K562 (cell line): ENCODE data around the gene ZFAND2A. TPM values are rescaled to one million over a fixed set of nuclear protein-coding genes. Genes with fewer than 3 reads are reported as not detected.

Source experiments
- ATAC-seq: fragments of 200-7000 bp; cut with Tn5 transposase; 3 replicates; pipeline ENCODE4 v1.9.1; 2020; ENCODE audit warnings: moderate library complexity
- BruUV-seq: library from RNA; stranded (reverse); fragments of 400-500 nt; replicated peaks from 2 replicates; lab custom pipeline; 2021; lab: Mats Ljungman, UMichigan
- CTCF ChIA-PET: fragments of 300-600 bp; formaldehyde crosslinking; extraction: SDS; loops from one replicate; lab custom pipeline; 2021; ENCODE audit warnings: low intra/inter-chr PET ratio; lab: Yijun Ruan, JAX
- POLR2A ChIA-PET: fragments of 300-600, 350-650 bp; sonication (Branson Sonifier 250); formaldehyde crosslinking; extraction: SDS; loops from one replicate; lab custom pipeline; 2021; ENCODE audit warnings: antibody characterized with exemption, inconsistent platforms; lab: Yijun Ruan, JAX
- DNase-seq, 4 experiments: peaks; one replicate each; pipeline versions ENCODE4 v3.0.0 to v3.0.0-alpha.2; 2011 to 2018; ENCODE audit warnings: low spot score in 3 of 4, mixed read lengths in 3 of 4; ENCODE audit errors: extremely low read depth in 1 of 4
- FAIRE-seq: peaks from 2 replicates; lab custom pipeline; 2011; peaks lifted over from hg19 to GRCh38; lab: Jason Lieb, UNC
- H2AFZ ChIP-seq: 2 replicates; pipeline ENCODE4 v1.6.0; 2011; ENCODE audit warnings: low read depth, low read length, control low read depth, inconsistent platforms
- H3K27ac ChIP-seq: fragments of 200-600 bp; 3 replicates; pipeline ENCODE4 v1.8.0; 2011; ENCODE audit warnings: low read depth, mild to moderate bottlenecking, control low read depth, inconsistent platforms, low read length, moderate library complexity, mixed read lengths; ENCODE audit errors: extremely low read depth
- H3K27me3 ChIP-seq, 2 experiments: fragments of 300-600 bp in 1 of 2; 2 replicates in 1 of 2; 3 replicates in 1 of 2; pipeline versions ENCODE4 v1.6.0 to v1.8.0; 2011; ENCODE audit warnings: inconsistent platforms in 2 of 2, low read length in 2 of 2, mild to moderate bottlenecking in 1 of 2, mixed read lengths in 1 of 2, moderate library complexity in 1 of 2; ENCODE audit not compliant: control insufficient read depth in 2 of 2, insufficient read depth in 2 of 2
- H3K36me3 ChIP-seq: fragments of 300-600 bp; 3 replicates; pipeline ENCODE4 v1.8.0; 2011; ENCODE audit warnings: mild to moderate bottlenecking, low read length, inconsistent platforms; ENCODE audit not compliant: control insufficient read depth, insufficient read depth
- H3K4me1 ChIP-seq, 2 experiments: fragments of 200-600 bp in 1 of 2; replicated peaks in 1 of 2; 2 replicates in 1 of 2; 3 replicates in 1 of 2; pipeline versions ENCODE4 v1.5.1 to v1.8.0; 2011; ENCODE audit warnings: inconsistent platforms in 2 of 2, low read length in 2 of 2, mild to moderate bottlenecking in 1 of 2, mixed read lengths in 1 of 2, moderate library complexity in 1 of 2; ENCODE audit not compliant: control insufficient read depth in 2 of 2, insufficient read depth in 2 of 2
- H3K4me2 ChIP-seq: 2 replicates; pipeline ENCODE4 v1.6.1; 2011; ENCODE audit warnings: low read length, control low read depth, inconsistent platforms, mixed read lengths; ENCODE audit not compliant: insufficient read depth
- H3K4me3 ChIP-seq: fragments of 200-600 bp; sonication (generic), shearing (Covaris generic); 2 replicates; pipeline ENCODE4 v1.5.1; 2016; ENCODE audit warnings: control low read depth, inconsistent platforms
- H3K79me2 ChIP-seq: fragments of 200-600 bp; 3 replicates; pipeline ENCODE4 v1.8.0; 2011; ENCODE audit warnings: low read length, inconsistent platforms; ENCODE audit not compliant: control insufficient read depth, insufficient read depth
- H3K9ac ChIP-seq, 2 experiments: 2 replicates each; pipeline versions ENCODE4 v1.6.0 to v1.6.1; 2011; ENCODE audit warnings: low read depth in 2 of 2, low read length in 2 of 2, control low read depth in 1 of 2, inconsistent platforms in 1 of 2, mild to moderate bottlenecking in 1 of 2, mixed read lengths in 1 of 2; ENCODE audit not compliant: insufficient read depth in 1 of 2
- H3K9me1 ChIP-seq: one replicate; pipeline ENCODE4 v1.6.0; 2011; ENCODE audit warnings: inconsistent platforms, mild to moderate bottlenecking, low read length, moderate library complexity; ENCODE audit not compliant: control insufficient read depth, insufficient read depth
- H3K9me3 ChIP-seq: replicated peaks from 2 replicates; pipeline ENCODE4 v1.5.1; 2011; ENCODE audit warnings: low read depth, low read length, inconsistent platforms; ENCODE audit not compliant: control insufficient read depth, insufficient read depth
- H4K20me1 ChIP-seq: replicated peaks from 2 replicates; pipeline ENCODE4 v1.6.1; 2011; ENCODE audit warnings: low read length, inconsistent platforms, mixed read lengths; ENCODE audit not compliant: control insufficient read depth, insufficient read depth
- WGBS: fragments of 100-300 bp; shearing (Covaris generic); methylation state at CpG from one replicate; pipeline ENCODE4 v1.1.6; 2016; ENCODE audit warnings: low coverage, mixed read lengths; ENCODE audit not compliant: insufficient coverage; ENCODE audit errors: missing lambda C conversion rate; 5-methylcytosine and 5-hydroxymethylcytosine counted together
- in situ Hi-C: fragments of 300-500 bp; cut with MboI; formaldehyde crosslinking; loops from 4 replicates; pipeline ENCODE4 v1.15.0; 2018; ENCODE audit warnings: inconsistent platforms, mixed read lengths
- intact Hi-C: fragments of 100-400 bp; cut with micrococcal nuclease; formaldehyde crosslinking; loops from 2 replicates; pipeline ENCODE4 v1.14.2; 2022
- polyA plus RNA-seq, 8 experiments: library from polyadenylated mRNA; depleted of rRNA in 4 of 8; stranded (reverse) in 5 of 8; unstranded in 3 of 8; fragments of >200 nt; fragmentation: Nextera tagmentation in 2 of 8; fragmentation: Illumina TruSeq in 1 of 8; extraction: Ambion mirVana in 2 of 8; extraction: Trizol in 1 of 8; gene quantifications; 2 replicates each; pipeline versions ENCODE4 v1.2.1 to v1.2.3, GENCODE V29; 2011 to 2014; ENCODE audit warnings: inconsistent platforms in 1 of 8, missing spikeins in 1 of 8
- total RNA-seq, 7 experiments: library from RNA; depleted of rRNA in 6 of 7; stranded (reverse); fragments of >200 nt in 6 of 7; fragmentation: Illumina TruSeq in 2 of 7; extraction: Trizol in 2 of 7; gene quantifications; 2 replicates each; pipeline versions ENCODE4 v1.2.1 to v1.2.3, GENCODE V29; 2011 to 2021; ENCODE audit warnings: low replicate concordance in 1 of 7
- TF ChIP-seq, protein P1 (sequence below): sonication (generic); formaldehyde crosslinking; IDR thresholded peaks from 2 replicates; pipeline ENCODE4 v1.8.1; 2023; ENCODE audit warnings: mild to moderate bottlenecking, missing genetic modification reagents
- TF ChIP-seq, protein P2 (sequence below): sonication (generic); formaldehyde crosslinking; IDR thresholded peaks from 2 replicates; pipeline ENCODE4 v1.4.0; 2020; ENCODE audit warnings: mild to moderate bottlenecking, missing genetic modification reagents

Gene ZFAND2A
- total and polyA plus RNA-seq, 9 of the 15 experiments (the other 6 are each of a cell fraction or from before 2014, with no cell fraction given), result 16.8 to 56.8 (median 26.1) TPM

- peaks cover 5% of the 10 kb centered on the region; the same call in 1 of the 3 replicates for H3K79me2 ChIP-seq
- H3K4me2 ChIP-seq, result no peak overlapping the region
- no TSS peak for BruUV-seq
- CTCF ChIA-PET, result interaction anchor here (3.6 kb wide), 1 partner anchor 181 kb away, joined by 37 read pairs; no protein-coding TSS in a partner anchor
- in situ Hi-C loops (loop anchor here (25.0 kb wide), 1 partner anchor 187 kb away; the partner anchor contains the start of genes COX19 and CYP2W1), intact Hi-C loops (loop anchor here (10.0 kb wide), 1 partner anchor 849 kb away; no protein-coding TSS in a partner anchor)
- H3K9me3 ChIP-seq, result peaks cover 5% of the 10 kb centered on the region
- ATAC-seq, result no peak
- peaks cover 11 to 39% of the 10 kb centered on the region in 2 experiments for H3K4me1 ChIP-seq
- no peaks in the 10 kb centered on the region for H4K20me1 ChIP-seq
- no peaks in the 10 kb centered on the region for H3K9me1 ChIP-seq
- H3K27me3 ChIP-seq, result peaks cover 0 to 1% of the 10 kb centered on the region in 2 experiments; a peak in 1 of 5 replicates
- DNase-seq, result no peak
- WGBS, result 59% methylated on average over 11 of the region's 11 CpGs
- H2AFZ ChIP-seq, result no peak overlapping the region
- POLR2A ChIA-PET, result interaction anchor here (0.6 kb wide), 1 partner anchor 11 kb away, joined by 3 read pairs; no protein-coding TSS in a partner anchor
- no peak overlapping the region for H3K4me3 ChIP-seq
- peak overlapping the region in 1 of 2 experiments; percentile 78; a peak in 2 of 4 replicates for H3K9ac ChIP-seq
- no peak overlapping the region for H3K27ac ChIP-seq
- TF ChIP-seq, protein P1, sequence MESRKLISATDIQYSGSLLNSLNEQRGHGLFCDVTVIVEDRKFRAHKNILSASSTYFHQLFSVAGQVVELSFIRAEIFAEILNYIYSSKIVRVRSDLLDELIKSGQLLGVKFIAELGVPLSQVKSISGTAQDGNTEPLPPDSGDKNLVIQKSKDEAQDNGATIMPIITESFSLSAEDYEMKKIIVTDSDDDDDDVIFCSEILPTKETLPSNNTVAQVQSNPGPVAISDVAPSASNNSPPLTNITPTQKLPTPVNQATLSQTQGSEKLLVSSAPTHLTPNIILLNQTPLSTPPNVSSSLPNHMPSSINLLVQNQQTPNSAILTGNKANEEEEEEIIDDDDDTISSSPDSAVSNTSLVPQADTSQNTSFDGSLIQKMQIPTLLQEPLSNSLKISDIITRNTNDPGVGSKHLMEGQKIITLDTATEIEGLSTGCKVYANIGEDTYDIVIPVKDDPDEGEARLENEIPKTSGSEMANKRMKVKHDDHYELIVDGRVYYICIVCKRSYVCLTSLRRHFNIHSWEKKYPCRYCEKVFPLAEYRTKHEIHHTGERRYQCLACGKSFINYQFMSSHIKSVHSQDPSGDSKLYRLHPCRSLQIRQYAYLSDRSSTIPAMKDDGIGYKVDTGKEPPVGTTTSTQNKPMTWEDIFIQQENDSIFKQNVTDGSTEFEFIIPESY (CRISPR knock-in tag), result 0 out of 2 replicates have a peak, but pooled peaks have one; percentile 16
- TF ChIP-seq, protein P2, sequence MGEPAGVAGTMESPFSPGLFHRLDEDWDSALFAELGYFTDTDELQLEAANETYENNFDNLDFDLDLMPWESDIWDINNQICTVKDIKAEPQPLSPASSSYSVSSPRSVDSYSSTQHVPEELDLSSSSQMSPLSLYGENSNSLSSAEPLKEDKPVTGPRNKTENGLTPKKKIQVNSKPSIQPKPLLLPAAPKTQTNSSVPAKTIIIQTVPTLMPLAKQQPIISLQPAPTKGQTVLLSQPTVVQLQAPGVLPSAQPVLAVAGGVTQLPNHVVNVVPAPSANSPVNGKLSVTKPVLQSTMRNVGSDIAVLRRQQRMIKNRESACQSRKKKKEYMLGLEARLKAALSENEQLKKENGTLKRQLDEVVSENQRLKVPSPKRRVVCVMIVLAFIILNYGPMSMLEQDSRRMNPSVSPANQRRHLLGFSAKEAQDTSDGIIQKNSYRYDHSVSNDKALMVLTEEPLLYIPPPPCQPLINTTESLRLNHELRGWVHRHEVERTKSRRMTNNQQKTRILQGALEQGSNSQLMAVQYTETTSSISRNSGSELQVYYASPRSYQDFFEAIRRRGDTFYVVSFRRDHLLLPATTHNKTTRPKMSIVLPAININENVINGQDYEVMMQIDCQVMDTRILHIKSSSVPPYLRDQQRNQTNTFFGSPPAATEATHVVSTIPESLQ (CRISPR knock-in tag), result no peak
- FAIRE-seq, result no peak
- H3K36me3 ChIP-seq, result no peaks in the 10 kb centered on the region
Observed at GRCh38 chr7:1174002-1174401, 14.0 kb upstream of the ZFAND2A start.
